ENCODE measurements around the gene SEC14L1. TPM values are rescaled to one million over a fixed set of nuclear protein-coding genes. Genes with fewer than 3 reads are reported as not detected.
"Not testable (repeated sequence)": the region's sequence is repeated elsewhere in the genome, so short reads cannot be mapped to it uniquely, and the experiment has no call there.

SEC14L1 gene
- total and polyA plus RNA-seq, 4 donors: 17.0 to 52.0 (median 26.8) TPM

DNA sequence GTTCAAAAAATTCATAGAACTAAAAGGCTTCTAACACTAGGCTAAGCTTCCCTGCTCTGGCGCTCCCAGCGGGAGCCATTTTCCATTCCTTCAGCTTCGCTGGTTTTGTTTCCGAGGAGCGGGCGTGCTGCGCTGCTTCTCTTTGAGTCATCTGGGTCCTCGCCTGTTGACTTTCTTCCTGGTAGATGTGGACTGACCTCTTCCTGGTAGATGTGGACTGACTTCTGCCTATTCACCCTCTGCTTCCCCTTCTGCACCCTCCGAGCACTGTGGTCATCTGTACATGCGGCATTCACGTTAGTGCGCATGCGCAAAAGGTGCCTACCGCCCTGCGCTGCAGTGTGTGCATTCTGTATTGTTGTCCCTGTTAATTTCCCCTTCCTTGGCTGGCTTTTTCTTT lies 40.8 kb upstream of the SEC14L1 start:
- no peaks in the 10 kb centered on the region for H3K27me3 ChIP-seq (ENCODE audit: control insufficient read depth in 4 of 4, insufficient read depth in 4 of 4, low read length in 3 of 4)
- no peak for TF ChIP-seq JUND (IDR thresholded peaks at IDR 0.05)
- TF ChIP-seq HNF4G (IDR thresholded peaks at IDR 0.05): no peak
- TF ChIP-seq FOXA1 (IDR thresholded peaks at IDR 0.05): no peak
- TF ChIP-seq, protein P1, sequence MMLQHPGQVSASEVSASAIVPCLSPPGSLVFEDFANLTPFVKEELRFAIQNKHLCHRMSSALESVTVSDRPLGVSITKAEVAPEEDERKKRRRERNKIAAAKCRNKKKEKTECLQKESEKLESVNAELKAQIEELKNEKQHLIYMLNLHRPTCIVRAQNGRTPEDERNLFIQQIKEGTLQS (IDR thresholded peaks at IDR 0.05): no peak
- TF ChIP-seq NR2F2 (IDR thresholded peaks at IDR 0.05): no peak
- peak; percentile 45 for TF ChIP-seq YY1 (IDR thresholded peaks at IDR 0.05)
- H3K9me3 ChIP-seq (ENCODE audit: control insufficient read depth in 4 of 4, low read length in 3 of 4): no peaks in the 10 kb centered on the region
- H3K36me3 ChIP-seq (ENCODE audit: control insufficient read depth in 4 of 4, insufficient read depth in 3 of 4, low read depth in 1 of 4, low read length in 3 of 4): peaks cover 0 to 4% (median 2%) of the 10 kb centered on the region in 4 donors
- no peak overlapping the region for H3K27ac ChIP-seq (ENCODE audit: low read depth in 1 of 2, low read length in 2 of 2)
- H3K4me1 ChIP-seq (ENCODE audit: control insufficient read depth in 4 of 4, insufficient read depth in 4 of 4, low read length in 3 of 4): peaks cover 3 to 24% (median 15%) of the 10 kb centered on the region in 4 donors
- H3K4me3 ChIP-seq (ENCODE audit: low read depth in 1 of 3, low read length in 3 of 3): no peak overlapping the region
- WGBS: 92% methylated on average over 15 of the region's 15 CpGs
- DNase-seq (ENCODE audit: low spot score): no peak
- H3K9ac ChIP-seq (ENCODE audit: low read depth in 1 of 2, low read length in 2 of 2): no peak overlapping the region

DNA sequence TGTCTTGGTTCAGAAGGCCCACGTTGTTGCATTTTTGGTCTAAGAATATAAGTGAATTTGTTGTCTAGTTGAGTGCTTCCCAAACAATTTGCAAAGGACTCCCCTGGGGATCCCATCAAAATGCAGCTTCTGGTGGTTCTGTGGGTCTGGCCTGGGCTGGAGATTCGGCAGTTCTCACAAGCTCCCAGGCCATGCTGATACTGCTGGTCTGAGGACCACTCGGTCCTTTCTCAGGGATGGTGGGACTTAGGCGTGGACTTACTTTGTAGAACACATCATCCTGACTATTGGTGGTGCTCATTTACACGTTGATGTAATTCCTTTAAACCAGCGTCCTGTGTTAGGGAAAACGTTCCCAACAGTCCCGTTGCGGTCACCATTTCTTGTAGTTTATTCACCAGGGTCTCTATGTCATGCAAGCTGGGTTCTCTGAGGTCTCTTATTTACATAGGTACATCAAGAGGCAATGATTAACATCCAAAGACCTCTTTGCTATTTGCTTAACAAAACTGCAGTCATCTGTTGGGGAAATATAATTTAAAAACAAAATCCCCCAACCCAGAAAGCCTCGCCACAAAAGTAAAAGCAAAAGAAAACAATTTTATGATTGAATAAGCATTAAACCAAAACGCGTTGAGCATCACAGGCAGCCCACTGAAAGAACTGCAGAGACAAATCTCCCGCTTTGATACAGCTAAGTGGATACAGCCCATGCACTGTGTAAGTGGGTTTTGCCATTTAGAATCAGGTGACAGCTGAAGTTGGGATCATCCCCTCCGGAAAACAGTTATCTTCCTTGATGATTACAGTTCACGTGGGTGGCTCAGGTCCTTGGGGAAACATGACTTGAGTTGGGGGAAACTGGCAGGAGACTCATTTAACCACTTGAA lies 39.0 kb upstream of the SEC14L1 start:
- no peak for DNase-seq (ENCODE audit: low spot score)
- no peaks in the 10 kb centered on the region for H3K27me3 ChIP-seq (ENCODE audit: control insufficient read depth in 4 of 4, insufficient read depth in 4 of 4, low read length in 3 of 4)
- no peaks in the 10 kb centered on the region for H3K9me3 ChIP-seq (ENCODE audit: control insufficient read depth in 4 of 4, low read length in 3 of 4)
- H3K27ac ChIP-seq (ENCODE audit: low read depth in 1 of 2, low read length in 2 of 2): no peak overlapping the region
- peaks cover 0 to 1% (median 0%) of the 10 kb centered on the region in 4 donors for H3K36me3 ChIP-seq (ENCODE audit: control insufficient read depth in 4 of 4, insufficient read depth in 3 of 4, low read depth in 1 of 4, low read length in 3 of 4)
- peaks cover 3 to 19% (median 14%) of the 10 kb centered on the region in 4 donors for H3K4me1 ChIP-seq (ENCODE audit: control insufficient read depth in 4 of 4, insufficient read depth in 4 of 4, low read length in 3 of 4)
- 80% methylated on average over 15 of the region's 15 CpGs for WGBS
- TF ChIP-seq GABPA (IDR thresholded peaks at IDR 0.05 in 1 of 2, conservative IDR thresholded peaks at IDR 0.05 in 1 of 2): no peak
- no peak for TF ChIP-seq RXRA (IDR thresholded peaks at IDR 0.05)
- TF ChIP-seq FOXA2 (IDR thresholded peaks at IDR 0.05): no peak
- no peak for TF ChIP-seq TAF1 (conservative IDR thresholded peaks at IDR 0.05)
- no peak for TF ChIP-seq SP1 (IDR thresholded peaks at IDR 0.05)
- TF ChIP-seq, protein P2, sequence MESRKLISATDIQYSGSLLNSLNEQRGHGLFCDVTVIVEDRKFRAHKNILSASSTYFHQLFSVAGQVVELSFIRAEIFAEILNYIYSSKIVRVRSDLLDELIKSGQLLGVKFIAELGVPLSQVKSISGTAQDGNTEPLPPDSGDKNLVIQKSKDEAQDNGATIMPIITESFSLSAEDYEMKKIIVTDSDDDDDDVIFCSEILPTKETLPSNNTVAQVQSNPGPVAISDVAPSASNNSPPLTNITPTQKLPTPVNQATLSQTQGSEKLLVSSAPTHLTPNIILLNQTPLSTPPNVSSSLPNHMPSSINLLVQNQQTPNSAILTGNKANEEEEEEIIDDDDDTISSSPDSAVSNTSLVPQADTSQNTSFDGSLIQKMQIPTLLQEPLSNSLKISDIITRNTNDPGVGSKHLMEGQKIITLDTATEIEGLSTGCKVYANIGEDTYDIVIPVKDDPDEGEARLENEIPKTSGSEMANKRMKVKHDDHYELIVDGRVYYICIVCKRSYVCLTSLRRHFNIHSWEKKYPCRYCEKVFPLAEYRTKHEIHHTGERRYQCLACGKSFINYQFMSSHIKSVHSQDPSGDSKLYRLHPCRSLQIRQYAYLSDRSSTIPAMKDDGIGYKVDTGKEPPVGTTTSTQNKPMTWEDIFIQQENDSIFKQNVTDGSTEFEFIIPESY (IDR thresholded peaks at IDR 0.05): no peak
- no peak for TF ChIP-seq FOXA1 (IDR thresholded peaks at IDR 0.05)
- TF ChIP-seq YY1 (IDR thresholded peaks at IDR 0.05): no peak
- TF ChIP-seq NR2F2 (IDR thresholded peaks at IDR 0.05): no peak
- TF ChIP-seq MAX (IDR thresholded peaks at IDR 0.05): no peak
- TF ChIP-seq, protein P3, sequence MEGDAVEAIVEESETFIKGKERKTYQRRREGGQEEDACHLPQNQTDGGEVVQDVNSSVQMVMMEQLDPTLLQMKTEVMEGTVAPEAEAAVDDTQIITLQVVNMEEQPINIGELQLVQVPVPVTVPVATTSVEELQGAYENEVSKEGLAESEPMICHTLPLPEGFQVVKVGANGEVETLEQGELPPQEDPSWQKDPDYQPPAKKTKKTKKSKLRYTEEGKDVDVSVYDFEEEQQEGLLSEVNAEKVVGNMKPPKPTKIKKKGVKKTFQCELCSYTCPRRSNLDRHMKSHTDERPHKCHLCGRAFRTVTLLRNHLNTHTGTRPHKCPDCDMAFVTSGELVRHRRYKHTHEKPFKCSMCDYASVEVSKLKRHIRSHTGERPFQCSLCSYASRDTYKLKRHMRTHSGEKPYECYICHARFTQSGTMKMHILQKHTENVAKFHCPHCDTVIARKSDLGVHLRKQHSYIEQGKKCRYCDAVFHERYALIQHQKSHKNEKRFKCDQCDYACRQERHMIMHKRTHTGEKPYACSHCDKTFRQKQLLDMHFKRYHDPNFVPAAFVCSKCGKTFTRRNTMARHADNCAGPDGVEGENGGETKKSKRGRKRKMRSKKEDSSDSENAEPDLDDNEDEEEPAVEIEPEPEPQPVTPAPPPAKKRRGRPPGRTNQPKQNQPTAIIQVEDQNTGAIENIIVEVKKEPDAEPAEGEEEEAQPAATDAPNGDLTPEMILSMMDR (IDR thresholded peaks at IDR 0.05; ENCODE audit: low read depth, low read length, missing input control): no peak
- TF ChIP-seq, protein P1 (IDR thresholded peaks at IDR 0.05): no peak
- TF ChIP-seq HNF4G (IDR thresholded peaks at IDR 0.05): no peak
- TF ChIP-seq HNF4A (conservative IDR thresholded peaks at IDR 0.05): no peak
- H3K4me3 ChIP-seq (ENCODE audit: low read depth in 1 of 3, low read length in 3 of 3): no peak overlapping the region
- H3K9ac ChIP-seq (ENCODE audit: low read depth in 1 of 2, low read length in 2 of 2): no peak overlapping the region

- peaks cover 3 to 18% (median 13%) of the 10 kb centered on the region in 4 donors for H3K4me1 ChIP-seq (ENCODE audit: control insufficient read depth in 4 of 4, insufficient read depth in 4 of 4, low read length in 3 of 4)
- DNase-seq (ENCODE audit: low spot score); H3K4me3 ChIP-seq (ENCODE audit: low read depth in 1 of 3, low read length in 3 of 3); H3K9ac ChIP-seq (ENCODE audit: low read depth in 1 of 2, low read length in 2 of 2); H3K27ac ChIP-seq (ENCODE audit: low read depth in 1 of 2, low read length in 2 of 2); H3K9me3 ChIP-seq (ENCODE audit: control insufficient read depth in 4 of 4, low read length in 3 of 4); H3K27me3 ChIP-seq (ENCODE audit: control insufficient read depth in 4 of 4, insufficient read depth in 4 of 4, low read length in 3 of 4); H3K36me3 ChIP-seq (ENCODE audit: control insufficient read depth in 4 of 4, insufficient read depth in 3 of 4, low read depth in 1 of 4, low read length in 3 of 4): not testable (repeated sequence)
- WGBS: 97% methylated on average over 8 of the region's 8 CpGs
Observed at GRCh38 chr17:77102411-77103134, 38.2 kb upstream of the SEC14L1 start.
